Neural crest cell (in vitro differentiated cells): ENCODE measurements around the gene HSFX4. TPM values are rescaled to one million over a fixed set of nuclear protein-coding genes. Genes with fewer than 3 reads are reported as not detected.
A peak's percentile ranks its signal among the peaks of the same experiment; 100 is the strongest.

Experiments
- DNase-seq: peaks from one replicate; pipeline ENCODE4 v3.0.0; 2021; ENCODE audit warnings: low read depth, mixed read lengths, low spot score
- H3K27ac Mint-ChIP-seq: one replicate; pipeline ENCODE4 v1.8.0; 2021; ENCODE audit warnings: mild to moderate bottlenecking, mixed read lengths; ENCODE audit not compliant: unreplicated experiment
- H3K27me3 Mint-ChIP-seq: 2 replicates; pipeline ENCODE4 v1.8.0; 2021; ENCODE audit warnings: low read depth, mild to moderate bottlenecking, mixed read lengths
- H3K36me3 Mint-ChIP-seq: 2 replicates; pipeline ENCODE4 v1.8.0; 2021; ENCODE audit warnings: low read depth, mild to moderate bottlenecking, mixed read lengths
- H3K4me1 Mint-ChIP-seq: 2 replicates; pipeline ENCODE4 v1.8.0; 2021; ENCODE audit warnings: mixed read lengths
- H3K4me3 Mint-ChIP-seq: one replicate; pipeline ENCODE4 v1.8.0; 2021; ENCODE audit warnings: mild to moderate bottlenecking, mixed read lengths
- H3K9me3 Mint-ChIP-seq: 2 replicates; pipeline ENCODE4 v1.8.0; 2021; ENCODE audit warnings: mixed read lengths
- total RNA-seq: library from RNA; stranded (reverse); gene quantifications from 2 replicates; pipeline ENCODE4 v1.2.1, GENCODE V29; 2021
- TF ChIP-seq, protein P1 (sequence below): fragments of 200-600 bp; sonication (generic); conservative IDR thresholded peaks from 2 replicates; pipeline ENCODE4 v1.5.0; 2021; ENCODE audit warnings: antibody characterized with exemption, mild to moderate bottlenecking

Gene HSFX4
- total RNA-seq, 1 donor from 2014 or later: not detected

DNA sequence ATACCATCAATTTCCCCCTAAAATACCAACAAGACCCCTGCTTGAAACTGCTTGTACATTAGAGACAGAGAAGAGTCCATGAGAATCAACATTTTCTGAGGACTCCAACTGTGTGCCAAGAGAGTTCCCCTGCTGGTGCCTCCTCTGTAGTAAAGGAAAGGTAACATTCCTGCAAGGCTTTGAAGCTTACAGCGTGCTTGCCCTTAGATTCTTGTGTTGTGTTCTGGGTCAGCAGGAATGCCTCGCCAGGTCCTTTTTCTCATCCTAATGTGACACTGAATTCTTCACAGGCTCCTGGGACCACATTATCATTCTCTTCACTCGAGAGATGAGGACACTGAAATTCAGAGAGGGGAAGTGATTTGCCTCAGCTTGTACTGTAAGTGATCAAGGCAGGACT lies 18.6 kb downstream of the HSFX4 start:
- no peaks in the 10 kb centered on the region for H3K4me1 Mint-ChIP-seq
- H3K27me3 Mint-ChIP-seq: no peaks in the 10 kb centered on the region
- H3K27ac Mint-ChIP-seq: no peak overlapping the region
- H3K9me3 Mint-ChIP-seq: no peaks in the 10 kb centered on the region
- H3K36me3 Mint-ChIP-seq: peaks cover 2% of the 10 kb centered on the region
- DNase-seq: no peak
- TF ChIP-seq, protein P1, sequence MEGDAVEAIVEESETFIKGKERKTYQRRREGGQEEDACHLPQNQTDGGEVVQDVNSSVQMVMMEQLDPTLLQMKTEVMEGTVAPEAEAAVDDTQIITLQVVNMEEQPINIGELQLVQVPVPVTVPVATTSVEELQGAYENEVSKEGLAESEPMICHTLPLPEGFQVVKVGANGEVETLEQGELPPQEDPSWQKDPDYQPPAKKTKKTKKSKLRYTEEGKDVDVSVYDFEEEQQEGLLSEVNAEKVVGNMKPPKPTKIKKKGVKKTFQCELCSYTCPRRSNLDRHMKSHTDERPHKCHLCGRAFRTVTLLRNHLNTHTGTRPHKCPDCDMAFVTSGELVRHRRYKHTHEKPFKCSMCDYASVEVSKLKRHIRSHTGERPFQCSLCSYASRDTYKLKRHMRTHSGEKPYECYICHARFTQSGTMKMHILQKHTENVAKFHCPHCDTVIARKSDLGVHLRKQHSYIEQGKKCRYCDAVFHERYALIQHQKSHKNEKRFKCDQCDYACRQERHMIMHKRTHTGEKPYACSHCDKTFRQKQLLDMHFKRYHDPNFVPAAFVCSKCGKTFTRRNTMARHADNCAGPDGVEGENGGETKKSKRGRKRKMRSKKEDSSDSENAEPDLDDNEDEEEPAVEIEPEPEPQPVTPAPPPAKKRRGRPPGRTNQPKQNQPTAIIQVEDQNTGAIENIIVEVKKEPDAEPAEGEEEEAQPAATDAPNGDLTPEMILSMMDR: no peak
- no peak overlapping the region for H3K4me3 Mint-ChIP-seq

DNA sequence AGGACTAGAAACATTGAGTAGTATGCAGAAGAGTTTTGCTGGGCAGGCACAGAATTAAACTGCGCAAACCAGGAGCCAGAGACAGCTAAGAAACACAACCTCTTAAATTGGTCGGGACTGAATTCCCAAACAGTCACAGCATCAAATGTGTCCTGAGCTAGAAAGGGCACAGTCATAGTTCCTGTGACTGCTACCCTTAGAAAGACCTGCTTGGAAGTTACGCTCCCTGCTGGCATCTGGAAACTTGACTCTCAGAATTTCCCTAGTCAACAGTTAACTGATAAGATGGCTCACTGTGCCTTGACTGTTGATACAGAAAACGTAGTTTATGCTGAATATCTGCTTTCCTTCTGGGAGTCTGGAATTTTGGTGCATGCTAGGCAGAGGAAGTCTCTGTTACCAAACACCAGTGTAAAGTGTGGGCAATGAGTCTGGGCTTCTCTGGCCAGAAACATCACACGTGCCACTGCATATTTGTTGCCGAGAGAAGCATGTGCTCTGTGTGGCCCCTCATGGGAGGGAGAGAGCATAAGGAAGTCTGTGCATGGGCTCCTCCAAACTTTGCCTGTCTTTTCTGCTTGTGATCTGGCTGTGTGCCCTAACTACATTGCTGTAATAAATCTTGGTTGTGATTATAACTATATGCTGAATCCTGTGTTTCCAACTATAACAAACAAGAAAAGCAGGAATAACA lies 20.5 kb downstream of the HSFX4 start:
- TF ChIP-seq, protein P1: no peak
- H3K9me3 Mint-ChIP-seq: no peaks in the 10 kb centered on the region
- peaks cover 2% of the 10 kb centered on the region for H3K36me3 Mint-ChIP-seq
- no peak overlapping the region for H3K27ac Mint-ChIP-seq
- H3K4me3 Mint-ChIP-seq: no peak overlapping the region
- H3K4me1 Mint-ChIP-seq: no peaks in the 10 kb centered on the region
- H3K27me3 Mint-ChIP-seq: no peaks in the 10 kb centered on the region
- DNase-seq: no peak

DNA sequence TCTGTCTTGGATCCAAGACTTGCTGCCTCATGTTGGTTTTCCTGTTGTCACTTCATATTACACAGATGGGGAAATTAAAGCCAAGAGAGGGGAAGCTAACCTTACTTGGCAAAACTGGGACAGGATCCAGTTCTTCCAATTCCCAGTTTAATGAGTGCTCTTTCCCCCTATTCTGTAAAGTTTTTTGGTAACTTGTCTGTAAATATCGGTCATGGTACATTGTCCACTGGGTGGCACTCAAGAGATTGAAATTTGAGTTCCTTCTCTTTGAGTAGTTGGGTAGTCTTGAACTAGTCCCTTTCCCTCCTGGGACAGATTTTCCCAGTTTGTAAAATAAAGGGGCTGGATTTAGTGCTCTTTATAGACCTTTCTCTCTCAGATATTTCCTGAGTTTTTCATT lies 21.3 kb downstream of the HSFX4 start:
- peak; percentile 8 for DNase-seq
- H3K4me3 Mint-ChIP-seq: no peak overlapping the region
- no peaks in the 10 kb centered on the region for H3K4me1 Mint-ChIP-seq
- H3K36me3 Mint-ChIP-seq: peaks cover 2% of the 10 kb centered on the region
- H3K27me3 Mint-ChIP-seq: no peaks in the 10 kb centered on the region
- no peak overlapping the region for H3K27ac Mint-ChIP-seq
- no peaks in the 10 kb centered on the region for H3K9me3 Mint-ChIP-seq
- TF ChIP-seq, protein P1: peak; percentile 61

DNA sequence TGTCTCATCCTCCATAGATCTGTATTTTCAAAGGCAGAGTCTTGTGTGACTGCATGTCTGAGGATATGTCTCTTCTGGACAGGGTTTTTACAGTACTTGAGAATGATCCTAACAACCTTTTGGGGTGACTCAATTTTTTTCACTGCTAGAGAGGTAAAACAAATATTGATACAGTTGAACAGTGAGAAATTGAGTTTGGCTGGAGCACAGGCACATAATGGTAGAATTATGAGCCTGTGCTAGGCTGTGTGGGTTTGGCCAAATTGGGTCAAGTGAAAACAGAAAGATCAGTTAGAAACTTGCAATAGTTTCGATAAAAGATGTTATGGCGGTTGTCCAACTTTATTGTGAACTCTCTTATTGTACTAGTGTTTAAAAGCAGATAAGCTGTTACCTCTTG lies 32.2 kb downstream of the HSFX4 start:
- Mint-ChIP-seq H3K4me1 (no peaks in the 10 kb centered on the region), H3K27ac (no peak overlapping the region), H3K9me3 (peaks cover 4% of the 10 kb centered on the region), H3K4me3 (no peak overlapping the region), H3K36me3 (peaks cover 9% of the 10 kb centered on the region), H3K27me3 (no peaks in the 10 kb centered on the region)
- DNase-seq: no peak
- TF ChIP-seq, protein P1: no peak

DNA sequence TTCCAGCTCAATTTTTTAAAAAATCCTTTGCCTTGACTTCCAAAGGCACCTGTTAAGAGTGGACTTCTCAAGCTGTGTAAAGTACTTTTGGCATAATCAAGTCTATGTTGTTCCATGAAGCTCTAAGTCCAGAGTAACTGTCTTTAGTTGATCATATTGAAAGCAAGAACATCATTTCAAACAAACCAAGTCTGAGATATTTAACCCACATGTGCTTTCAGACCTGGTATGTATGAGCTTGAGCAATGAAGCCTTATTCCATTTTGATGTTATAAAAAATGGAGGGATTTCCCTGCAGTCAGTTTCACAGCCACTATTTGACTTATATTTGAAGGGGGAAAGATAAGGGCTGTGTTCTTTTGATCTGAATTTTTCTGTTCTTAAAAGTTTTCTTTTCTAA lies 32.6 kb downstream of the HSFX4 start:
- Mint-ChIP-seq H3K4me3 (no peak overlapping the region), H3K27ac (no peak overlapping the region), H3K36me3 (peaks cover 10% of the 10 kb centered on the region), H3K4me1 (no peaks in the 10 kb centered on the region), H3K9me3 (peaks cover 4% of the 10 kb centered on the region), H3K27me3 (no peaks in the 10 kb centered on the region)
- TF ChIP-seq, protein P1: no peak
- DNase-seq: no peak
